HCEC 1CT (cell line): Measurements from ENCODE around the gene SERPINB12.
A peak's percentile ranks its signal among the peaks of the same experiment; 100 is the strongest.

Experiments used
- DNase-seq: peaks from one replicate; pipeline ENCODE4 v3.0.0-alpha.2; 2017

The SERPINB12 gene

DNA sequence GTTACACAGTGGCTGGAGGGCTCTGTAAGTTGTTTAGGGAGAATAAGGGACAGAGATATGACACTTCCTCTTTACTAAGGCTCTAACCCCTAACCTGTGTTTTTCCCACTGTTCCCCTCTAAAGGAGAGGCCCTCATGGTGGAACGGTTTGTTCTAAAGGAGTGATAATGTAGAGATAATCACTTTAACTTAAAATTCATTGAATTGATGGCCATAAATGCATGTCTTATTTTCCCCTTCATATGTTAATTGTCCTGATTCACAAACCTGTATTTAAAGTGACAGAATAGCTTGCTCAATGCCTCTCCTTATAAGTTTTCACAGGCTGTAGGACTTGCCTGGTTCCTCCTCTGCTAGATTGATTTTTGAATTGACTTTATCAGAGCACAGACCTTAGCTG is at the start of gene SERPINB12:
Gene SERPINB12, plus strand, starts transcription at position 301 of the 400 bp plus-strand sequence. CDS start 13,791 bp downstream, outside the sequence.
- DNase-seq = no peak

DNA sequence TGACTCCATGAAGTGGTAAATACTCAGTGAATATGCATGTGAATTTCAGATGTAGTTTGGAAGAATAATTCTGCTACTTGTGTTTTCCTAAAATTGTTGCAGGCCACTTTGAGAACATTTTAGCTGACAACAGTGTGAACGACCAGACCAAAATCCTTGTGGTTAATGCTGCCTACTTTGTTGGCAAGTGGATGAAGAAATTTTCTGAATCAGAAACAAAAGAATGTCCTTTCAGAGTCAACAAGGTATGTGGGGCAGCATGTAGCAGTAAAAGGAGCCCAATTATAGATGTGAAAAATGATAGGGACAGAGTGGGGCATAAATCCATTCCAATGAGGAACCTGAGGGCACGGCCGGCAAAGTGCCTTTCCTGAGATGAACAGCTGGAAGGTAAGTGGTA is 49.3 kb upstream of the SERPINB12 start:
- DNase-seq = no peak

DNA sequence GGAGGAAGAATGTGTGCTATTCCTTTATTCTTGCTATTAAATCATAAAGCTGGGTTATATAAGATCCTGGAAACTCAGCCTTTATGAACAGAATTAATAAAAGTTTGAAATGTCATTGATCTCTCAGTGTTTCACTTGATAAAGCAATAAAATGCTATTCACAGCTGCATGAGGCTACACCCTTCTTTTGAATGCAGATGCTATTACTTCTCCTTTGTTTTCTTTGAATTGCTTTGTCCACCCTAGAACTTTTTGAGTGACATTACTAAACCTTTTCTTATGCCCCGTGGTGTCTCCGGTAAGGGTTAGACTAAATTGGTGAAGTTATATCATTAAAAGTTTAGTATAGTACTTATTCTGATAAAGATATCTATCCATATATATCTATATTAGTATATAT is 46.5 kb upstream of the SERPINB12 start:
- no peak for DNase-seq

DNA sequence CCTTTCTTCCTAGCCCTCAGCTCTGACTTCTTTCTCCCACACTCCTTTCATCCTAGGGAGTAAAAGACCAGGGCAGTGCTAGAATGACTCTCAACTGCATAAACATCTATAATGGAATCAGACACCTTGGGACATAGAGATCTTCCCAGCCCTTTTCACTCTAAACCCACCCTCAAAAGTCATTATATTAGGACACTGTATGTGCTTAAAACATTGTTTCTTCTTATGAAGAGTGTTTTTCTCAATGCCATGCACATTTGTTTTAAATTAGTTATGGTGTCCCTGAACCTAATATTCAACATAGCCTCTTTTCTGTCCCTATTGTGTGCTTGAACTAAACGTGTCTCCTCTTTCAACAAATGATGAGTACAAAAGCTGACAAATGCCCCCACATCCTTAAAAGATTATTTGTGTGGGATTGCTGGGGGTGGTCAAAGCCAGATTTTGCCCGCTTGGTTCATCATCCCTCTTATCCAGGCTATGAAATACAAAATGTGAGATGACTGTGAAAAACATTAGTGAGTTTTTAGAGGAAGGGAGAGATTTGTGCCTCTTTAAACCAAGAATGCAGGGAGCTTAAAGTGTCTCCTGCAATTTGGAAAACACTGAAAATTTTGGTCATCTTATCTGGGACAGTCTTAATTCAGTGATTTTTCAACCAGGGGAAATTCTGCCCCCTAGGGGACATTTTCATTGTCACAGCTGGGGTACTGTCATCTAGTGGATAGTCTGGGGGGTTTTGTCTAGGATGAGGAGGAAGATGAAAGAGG is 36.4 kb upstream of the SERPINB12 start:
- peak; percentile 5 for DNase-seq

DNA sequence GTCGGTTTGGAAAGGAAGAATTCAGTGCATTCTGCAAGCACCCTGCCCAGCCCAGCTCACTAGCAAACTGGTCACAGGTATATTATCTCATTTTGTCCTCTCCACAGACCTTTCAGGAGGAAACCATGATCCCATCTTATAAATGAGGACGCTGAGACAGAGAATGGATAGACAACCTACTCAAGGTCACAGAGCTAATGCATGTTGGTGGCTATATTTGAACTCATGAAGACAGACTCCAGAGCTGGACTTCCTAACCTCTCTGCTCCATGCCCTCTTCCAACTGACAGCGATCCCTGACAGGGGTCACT is 35.9 kb upstream of the SERPINB12 start:
- DNase-seq = no peak

DNA sequence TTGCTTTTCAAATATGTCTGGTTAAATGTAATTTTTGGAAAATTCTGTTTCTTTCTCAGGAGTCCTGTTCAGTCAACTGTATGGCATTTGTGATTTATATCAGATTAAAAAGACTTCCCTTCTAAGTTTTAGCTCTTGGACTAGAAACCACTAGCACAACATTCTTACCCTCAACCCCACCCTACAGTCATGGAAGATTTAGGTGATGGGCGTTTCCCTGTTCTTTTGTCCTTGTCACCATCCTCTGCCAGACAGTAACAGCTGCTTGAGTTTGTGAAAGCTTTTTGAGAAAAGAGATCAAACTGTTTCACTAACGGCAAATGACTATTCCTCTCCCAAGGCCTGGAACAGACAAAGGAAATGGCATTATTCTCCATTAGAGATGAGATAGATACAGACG is 33.6 kb upstream of the SERPINB12 start:
- DNase-seq = no peak

- peak; percentile 26 for DNase-seq
These were observed 30.9 kb upstream of the SERPINB12 start for GRCh38 chr18:63511285-63511684.

DNA sequence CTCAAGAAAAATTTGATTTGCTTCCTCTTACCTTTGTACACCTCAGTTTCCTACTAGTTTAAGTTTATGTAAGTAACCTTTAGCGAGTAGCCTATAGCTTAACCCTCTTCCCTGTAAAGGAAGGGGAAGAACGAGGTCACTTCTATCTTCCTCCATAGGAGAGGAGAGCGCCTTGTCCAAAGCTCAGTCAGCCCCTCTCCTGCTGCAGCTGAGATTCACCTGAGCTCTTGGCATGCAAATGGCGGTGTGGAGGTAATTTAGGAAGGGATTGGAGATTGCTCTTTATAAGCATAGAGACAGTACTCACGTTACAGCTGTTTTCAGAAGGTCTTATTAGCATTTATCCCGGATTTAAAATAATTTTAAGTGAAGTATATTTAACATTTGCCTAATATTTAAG is 27.8 kb upstream of the SERPINB12 start:
- no peak for DNase-seq

DNA sequence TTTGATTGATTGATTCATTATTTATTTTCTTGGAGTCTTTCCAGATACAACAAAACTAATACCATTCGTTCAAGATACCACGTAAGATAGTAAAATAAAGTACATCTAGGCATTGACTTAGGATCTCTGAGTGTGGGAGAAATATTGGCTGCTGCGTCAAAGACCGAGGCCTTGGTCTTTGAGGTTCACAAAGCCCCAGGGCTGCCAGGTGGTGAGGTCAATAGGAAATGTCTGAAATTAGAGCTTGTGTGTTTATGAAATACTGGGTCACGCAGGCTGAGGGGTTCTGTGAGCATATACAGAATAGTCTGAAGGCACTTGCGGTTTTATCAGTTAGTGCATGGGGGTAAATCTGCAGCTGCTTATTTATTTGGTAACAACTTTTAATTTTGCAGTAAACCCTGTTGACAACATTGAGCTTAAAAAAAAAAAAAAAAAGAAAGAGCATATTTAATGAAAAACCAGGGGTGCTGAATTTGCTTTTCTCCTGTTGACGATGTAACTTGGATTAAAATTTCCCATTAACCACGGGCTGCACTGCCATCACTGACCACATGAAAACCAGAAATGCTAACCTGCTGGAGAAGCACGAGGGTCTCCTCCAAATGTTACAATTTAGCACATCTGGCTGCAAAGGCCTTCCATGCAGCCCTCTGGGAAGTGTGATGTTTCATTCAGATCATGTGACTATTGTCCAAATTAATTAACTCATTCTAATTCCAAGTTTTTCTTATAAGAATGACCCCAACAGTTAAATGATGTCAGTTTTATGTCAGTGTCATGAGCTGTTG is 27.1 kb upstream of the SERPINB12 start:
- no peak for DNase-seq

DNA sequence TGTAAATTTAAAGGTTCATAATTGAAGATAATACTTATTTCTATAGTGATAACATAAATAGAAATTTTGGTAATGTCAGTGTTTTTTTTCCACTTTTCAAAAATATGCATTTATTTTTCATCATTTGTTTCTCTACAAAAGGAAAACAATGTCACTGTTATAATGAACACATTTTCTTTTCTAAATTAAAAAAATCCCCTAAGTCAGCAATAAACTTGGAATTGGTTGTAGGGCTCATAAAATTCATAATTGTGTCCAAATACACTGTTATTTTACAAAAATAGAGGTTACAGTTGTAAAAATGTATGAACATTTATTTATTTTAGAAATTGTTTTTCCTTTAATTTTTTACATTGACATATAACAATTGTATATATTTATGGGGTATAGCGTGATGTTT is 26.4 kb upstream of the SERPINB12 start:
- DNase-seq = no peak

- peak; percentile 74 for DNase-seq
These were observed 23.8 kb upstream of the SERPINB12 start for GRCh38 chr18:63518178-63519012.

DNA sequence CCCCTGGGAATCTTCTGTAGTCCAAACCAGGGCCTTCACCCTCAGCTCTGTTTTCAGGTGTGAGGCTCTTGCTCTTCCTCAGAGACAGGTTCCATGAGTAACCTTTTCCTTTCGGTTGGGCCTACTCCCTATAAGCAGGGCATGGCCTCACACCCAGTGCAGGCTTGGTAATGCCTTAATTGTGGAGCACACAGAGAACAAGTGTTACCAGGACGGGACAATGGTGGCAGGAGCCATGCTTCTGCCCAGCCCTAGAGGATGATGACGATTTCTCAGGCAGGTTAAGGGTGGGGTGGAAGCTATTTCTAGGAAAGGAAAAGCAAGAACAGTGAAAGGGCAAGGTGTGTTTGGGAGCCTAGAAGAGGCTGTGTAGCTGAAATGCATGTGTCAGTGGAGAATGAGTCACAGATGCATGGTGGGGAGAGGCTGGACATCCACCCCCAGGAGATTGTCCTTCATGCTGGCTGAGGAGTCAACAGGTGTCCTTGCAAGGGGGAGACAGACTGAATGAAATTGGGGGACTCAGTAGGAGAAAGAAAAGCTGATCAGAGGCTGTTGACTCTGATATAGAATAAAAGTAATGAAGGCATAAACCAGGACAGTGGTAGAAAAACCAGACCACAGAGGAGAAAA is 22.0 kb upstream of the SERPINB12 start:
- DNase-seq = no peak

GRCh38 chr18:63523660-63524059 is 18.5 kb upstream of the SERPINB12 start:
- DNase-seq = peak; percentile 11

DNA sequence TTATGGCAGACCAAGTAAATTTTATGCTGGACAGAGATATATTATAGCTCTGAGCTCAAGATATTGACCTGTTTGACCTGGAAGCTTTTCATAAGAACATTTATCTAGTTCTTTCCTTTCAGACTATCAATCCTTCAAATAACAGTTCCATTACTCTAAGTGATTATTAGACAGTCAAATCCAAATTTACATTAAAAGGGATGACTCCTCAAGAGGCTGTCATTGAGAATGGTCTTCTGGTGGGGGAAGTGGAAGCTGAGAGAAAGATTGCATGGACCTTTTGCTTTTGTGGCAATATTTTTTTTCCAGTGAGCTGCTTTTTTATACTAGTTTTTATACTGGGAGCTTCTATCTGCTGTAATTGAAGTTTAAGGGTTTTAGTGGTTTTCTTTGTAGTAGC is 14.9 kb upstream of the SERPINB12 start:
- no peak for DNase-seq

DNA sequence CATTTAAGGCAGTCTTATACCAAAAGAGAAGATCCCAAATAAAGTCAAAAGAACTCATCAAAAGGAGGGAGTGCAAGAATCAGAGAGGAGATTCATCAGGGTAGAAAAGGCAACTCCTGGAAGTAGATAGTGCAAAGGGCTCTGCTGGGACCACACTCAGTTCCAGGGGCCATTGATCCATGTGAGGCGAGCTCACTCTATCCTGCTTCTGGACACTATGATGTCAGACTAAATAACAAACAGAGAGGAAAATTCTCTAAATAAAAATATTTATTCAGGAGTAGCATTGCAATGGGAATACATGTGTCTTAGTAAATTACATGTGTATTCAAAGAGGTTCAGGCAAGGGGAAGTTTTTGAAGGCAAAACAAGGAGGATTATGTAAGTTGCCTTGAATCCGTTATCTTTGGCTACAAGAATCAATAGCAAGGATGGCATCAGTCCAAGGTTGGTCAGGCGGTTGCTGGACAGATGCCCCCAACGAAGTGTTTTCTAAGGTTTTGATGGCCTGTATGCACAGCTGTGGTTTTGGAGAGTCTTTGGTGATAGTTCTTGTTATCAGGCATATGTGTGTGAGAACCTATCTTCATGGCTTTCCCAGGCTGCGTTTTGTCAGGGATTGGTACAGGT is 13.2 kb upstream of the SERPINB12 start:
- DNase-seq = no peak

DNA sequence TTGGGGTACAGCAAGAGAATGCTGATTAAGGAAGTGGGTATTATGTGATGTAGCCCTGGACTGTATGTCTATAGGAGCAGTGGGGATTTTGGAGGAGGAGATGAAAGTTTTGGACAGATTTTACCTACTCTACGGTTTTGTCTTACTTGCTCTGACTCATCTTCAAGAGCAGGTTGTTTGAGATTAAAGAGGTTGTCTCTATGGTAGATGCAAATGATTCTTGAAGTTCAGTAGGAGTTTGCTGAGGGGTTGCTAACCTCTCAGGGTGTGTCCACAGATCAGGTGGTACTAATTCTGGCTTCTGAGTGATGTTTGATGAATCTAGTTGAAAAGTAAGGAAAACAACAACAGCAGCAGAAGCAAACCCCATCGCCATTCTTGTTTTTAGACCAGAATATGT is 9.7 kb upstream of the SERPINB12 start:
- no peak for DNase-seq

DNA sequence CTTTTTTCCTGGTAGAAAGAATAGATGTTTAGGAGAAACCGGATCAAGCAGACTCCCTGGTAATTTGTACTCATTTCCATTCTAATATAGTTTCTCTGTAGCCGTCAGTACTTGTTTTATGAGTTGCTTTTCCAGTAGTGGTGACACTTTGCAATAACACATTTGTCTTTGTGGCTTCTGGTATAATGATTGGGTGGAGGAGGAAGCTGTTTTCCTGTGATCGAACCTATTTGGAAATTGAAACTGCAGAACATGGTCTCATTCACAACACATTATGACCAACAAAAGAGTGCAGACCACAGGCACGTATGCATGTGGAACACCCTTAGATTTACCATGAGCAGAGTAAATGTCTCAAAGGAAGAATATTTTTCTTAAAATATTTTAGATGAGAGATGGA is 7.6 kb upstream of the SERPINB12 start:
- DNase-seq = no peak

- peak; percentile 54 for DNase-seq
These were observed 2.2 kb upstream of the SERPINB12 start for GRCh38 chr18:63539904-63540510.

DNA sequence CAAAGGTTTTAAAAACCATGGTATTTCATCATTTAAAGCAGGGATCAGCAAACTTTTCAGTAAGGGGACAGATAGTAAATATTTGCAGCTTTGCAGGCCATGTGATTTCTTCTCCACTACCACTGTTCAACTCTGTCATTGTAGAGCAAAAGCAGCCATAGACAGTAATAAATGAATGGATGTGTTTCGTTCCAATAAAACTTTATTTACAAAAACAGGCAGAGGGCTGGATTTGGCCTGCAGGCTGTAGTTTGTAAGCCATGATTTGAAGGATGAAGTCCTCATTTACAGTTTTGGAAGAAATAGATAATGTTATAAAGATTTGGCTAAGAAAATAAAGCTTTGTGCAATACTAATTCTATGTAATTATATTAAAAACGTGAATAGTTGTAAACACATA is 1.8 kb downstream of the SERPINB12 start:
- DNase-seq = no peak

DNA sequence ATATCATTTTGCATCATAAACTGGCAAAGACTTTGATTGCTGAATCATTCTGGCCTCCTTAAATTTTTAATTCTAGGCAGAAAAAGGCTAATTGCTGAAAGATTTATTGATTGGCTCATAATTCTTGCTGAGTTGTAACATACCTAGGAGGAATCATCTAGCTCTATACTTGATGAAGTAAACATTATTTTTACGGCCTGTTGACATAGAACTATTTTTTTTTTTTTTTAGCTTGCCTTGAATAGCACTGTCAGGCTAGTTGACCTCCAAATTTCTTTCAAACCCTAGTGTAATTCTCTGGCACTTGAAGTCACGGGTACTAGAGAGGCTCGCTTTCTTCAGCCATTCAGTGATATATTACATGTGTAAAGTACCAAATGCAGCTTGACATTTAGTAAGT is 2.8 kb downstream of the SERPINB12 start:
- no peak for DNase-seq

- no peak for DNase-seq
These were observed 7.9 kb downstream of the SERPINB12 start for GRCh38 chr18:63550068-63550467.

GRCh38 chr18:63551769-63552168 is 9.6 kb downstream of the SERPINB12 start:
- no peak for DNase-seq
